Calu3 (cell line): ENCODE measurements around the gene DDAH2. TPM values are rescaled to one million over a fixed set of nuclear protein-coding genes. Genes with fewer than 3 reads are reported as not detected.

Source experiments
- BruUV-seq: library from RNA; stranded (reverse); fragments of 400-500 nt; replicated peaks from 2 replicates; lab custom pipeline; 2021; lab: Mats Ljungman, UMichigan
- CTCF ChIA-PET: fragments of 300-600 bp; sonication (Branson Sonifier 250); formaldehyde crosslinking; loops from one replicate; lab custom pipeline; 2022; ENCODE audit warnings: antibody characterized with exemption; lab: Charles Lee
- DNase-seq: peaks from one replicate; pipeline ENCODE4 v3.0.0; 2022
- H3K27ac Mint-ChIP-seq: one replicate; pipeline ENCODE4 v1.8.0; 2022; ENCODE audit warnings: mixed read lengths; ENCODE audit not compliant: unreplicated experiment
- H3K27me3 Mint-ChIP-seq: one replicate; pipeline ENCODE4 v1.8.0; 2022; ENCODE audit warnings: mixed read lengths; ENCODE audit not compliant: unreplicated experiment
- H3K36me3 Mint-ChIP-seq: one replicate; pipeline ENCODE4 v1.8.0; 2022; ENCODE audit warnings: mild to moderate bottlenecking, moderate library complexity, mixed read lengths; ENCODE audit not compliant: insufficient read depth, unreplicated experiment
- H3K4me1 Mint-ChIP-seq: one replicate; pipeline ENCODE4 v1.8.0; 2022; ENCODE audit warnings: mild to moderate bottlenecking, low read depth, mixed read lengths; ENCODE audit not compliant: unreplicated experiment
- H3K4me3 Mint-ChIP-seq: one replicate; pipeline ENCODE4 v1.8.0; 2022; ENCODE audit warnings: mild to moderate bottlenecking, low read depth, moderate library complexity, mixed read lengths; ENCODE audit not compliant: unreplicated experiment
- H3K9me3 Mint-ChIP-seq: one replicate; pipeline ENCODE4 v1.8.0; 2022; ENCODE audit warnings: low read depth, mixed read lengths; ENCODE audit not compliant: unreplicated experiment
- CTCF ChIP-seq: fragments of 200-600 bp; IDR thresholded peaks from one replicate; pipeline ENCODE4 v1.8.0; 2022; ENCODE audit warnings: antibody characterized with exemption; ENCODE audit not compliant: unreplicated experiment
- intact Hi-C: fragments of 100-400 bp; cut with micrococcal nuclease; formaldehyde crosslinking; loops from one replicate; pipeline ENCODE4 v1.10.0; 2022; ENCODE audit not compliant: unreplicated experiment
- total RNA-seq: library from RNA; stranded (reverse); gene quantifications from 2 replicates; pipeline ENCODE4 v1.2.3, GENCODE V29; 2022

DDAH2 gene
- total RNA-seq, 1 experiment from 2014 or later = 81.4 TPM

GRCh38 chr6:31687321-31687720, 41.8 kb downstream of the DDAH2 start:
- CTCF ChIA-PET = no interaction called here
- no TSS peak for BruUV-seq
- intact Hi-C loops = no loop called here

GRCh38 chr6:31686483-31686882, 42.6 kb downstream of the DDAH2 start:
- Mint-ChIP-seq H3K36me3 (peaks cover 45% of the 10 kb centered on the region), H3K27me3 (no peaks in the 10 kb centered on the region), H3K27ac (peak overlapping the region; percentile 13), H3K4me1 (peaks cover 27% of the 10 kb centered on the region), H3K4me3 (no peak overlapping the region), H3K9me3 (no peaks in the 10 kb centered on the region)
- no peak for TF ChIP-seq CTCF
- BruUV-seq = no TSS peak
- intact Hi-C loops = no loop called here
- CTCF ChIA-PET = no interaction called here
- DNase-seq = no peak

More at GRCh38 chr6:31687321-31687720, 41.8 kb downstream of the DDAH2 start:
- no peak overlapping the region for H3K4me3 Mint-ChIP-seq
- H3K4me1 Mint-ChIP-seq = peaks cover 25% of the 10 kb centered on the region
- H3K36me3 Mint-ChIP-seq = peaks cover 44% of the 10 kb centered on the region
- DNase-seq = no peak
- H3K9me3 Mint-ChIP-seq = no peaks in the 10 kb centered on the region
- H3K27ac Mint-ChIP-seq = no peak overlapping the region
- no peak for TF ChIP-seq CTCF
- no peaks in the 10 kb centered on the region for H3K27me3 Mint-ChIP-seq

GRCh38 chr6:31683591-31683990, 45.5 kb downstream of the DDAH2 start:
- Mint-ChIP-seq H3K4me3 (peak overlapping the region; percentile 75), H3K4me1 (peaks cover 28% of the 10 kb centered on the region), H3K36me3 (peaks cover 48% of the 10 kb centered on the region), H3K27me3 (no peaks in the 10 kb centered on the region), H3K9me3 (no peaks in the 10 kb centered on the region), H3K27ac (peak overlapping the region; percentile 55)
- no peak for TF ChIP-seq CTCF
- BruUV-seq = no TSS peak
- CTCF ChIA-PET = interaction anchor here (1.5 kb wide), 1 partner anchor 86 kb away, joined by 8 read pairs; no protein-coding TSS in a partner anchor
- DNase-seq = no peak
- intact Hi-C loops = no loop called here

GRCh38 chr6:31681135-31681671, 47.9 kb downstream of the DDAH2 start:
- CTCF ChIA-PET = interaction anchor here (0.6 to 2.1 kb wide), 13 partner anchors 9 to 515 kb away, joined by 3 to 26 read pairs (median 6); partner anchors contain the start of genes DDAH2, LSM2, MSH5 and NEU1
- TSS peak; percentile 71 for BruUV-seq
- TF ChIP-seq CTCF = no peak

More at GRCh38 chr6:31681135-31681671, 47.9 kb downstream of the DDAH2 start:
- Mint-ChIP-seq H3K27ac (peak overlapping the region; percentile 89), H3K27me3 (no peaks in the 10 kb centered on the region), H3K4me3 (peak overlapping the region; percentile 75), H3K4me1 (peaks cover 28% of the 10 kb centered on the region), H3K9me3 (no peaks in the 10 kb centered on the region), H3K36me3 (peaks cover 35% of the 10 kb centered on the region)
- peak; percentile 81 for DNase-seq
- intact Hi-C loops = loop anchor here (2.0 kb wide), 1 partner anchor 150 kb away; no protein-coding TSS in a partner anchor
